HEK293 (cell line): ENCODE results near the gene CEP85.

Experiments
- CTCF ChIP-seq: fragments of 450-650 bp; formaldehyde crosslinking; IDR thresholded peaks from 2 replicates; pipeline ENCODE4 v1.5.1; 2016; ENCODE audit warnings: missing biosample characterization, missing genetic modification characterization
- REST ChIP-seq: fragments of 450-650 bp; formaldehyde crosslinking; IDR thresholded peaks from 2 replicates; pipeline ENCODE4 v1.5.1; 2016; ENCODE audit warnings: missing biosample characterization, missing genetic modification characterization
- ZNF24 ChIP-seq: fragments of 450-650 bp; formaldehyde crosslinking; IDR thresholded peaks from 2 replicates; pipeline ENCODE4 v1.5.1; 2016; ENCODE audit warnings: missing biosample characterization, missing genetic modification characterization
- ZNF274 ChIP-seq, 2 experiments: fragments of 200-500 bp in 1 of 2; fragments of 450-650 bp in 1 of 2; sonication (Bioruptor generic) in 1 of 2; formaldehyde crosslinking in 1 of 2; IDR thresholded peaks; 2 replicates each; pipeline versions ENCODE4 v1.5.1 to v1.6.1; 2014 to 2016; ENCODE audit warnings: borderline replicate concordance in 1 of 2, inconsistent platforms in 1 of 2, low read length in 1 of 2, missing biosample characterization in 1 of 2, missing genetic modification characterization in 1 of 2
- ZNF48 ChIP-seq: fragments of 450-650 bp; formaldehyde crosslinking; IDR thresholded peaks from 2 replicates; pipeline ENCODE4 v1.5.1; 2016; ENCODE audit warnings: missing biosample characterization, missing genetic modification characterization

- TF ChIP-seq ZNF48 (tag by site-specific recombination) (no peak), CTCF (tag by site-specific recombination) (no peak), REST (tag by site-specific recombination) (no peak), ZNF24 (tag by site-specific recombination) (no peak), ZNF274 (IDR thresholded peaks at IDR 0.05; ENCODE audit: low read length) (no peak), ZNF274 (tag by site-specific recombination; IDR thresholded peaks at IDR 0.05; ENCODE audit: borderline replicate concordance) (no peak)
These were observed 55.4 kb downstream of the CEP85 start for GRCh38 chr1:26289158-26290059.
